ENCODE results near the gene SIL1. TPM values are rescaled to one million over a fixed set of nuclear protein-coding genes. Genes with fewer than 3 reads are reported as not detected.

The SIL1 gene
- total and polyA plus RNA-seq, 2 of the 13 experiments (the other 11 are each of a cell fraction or from before 2014, with no cell fraction given) = 26.0 to 30.0 TPM

DNA sequence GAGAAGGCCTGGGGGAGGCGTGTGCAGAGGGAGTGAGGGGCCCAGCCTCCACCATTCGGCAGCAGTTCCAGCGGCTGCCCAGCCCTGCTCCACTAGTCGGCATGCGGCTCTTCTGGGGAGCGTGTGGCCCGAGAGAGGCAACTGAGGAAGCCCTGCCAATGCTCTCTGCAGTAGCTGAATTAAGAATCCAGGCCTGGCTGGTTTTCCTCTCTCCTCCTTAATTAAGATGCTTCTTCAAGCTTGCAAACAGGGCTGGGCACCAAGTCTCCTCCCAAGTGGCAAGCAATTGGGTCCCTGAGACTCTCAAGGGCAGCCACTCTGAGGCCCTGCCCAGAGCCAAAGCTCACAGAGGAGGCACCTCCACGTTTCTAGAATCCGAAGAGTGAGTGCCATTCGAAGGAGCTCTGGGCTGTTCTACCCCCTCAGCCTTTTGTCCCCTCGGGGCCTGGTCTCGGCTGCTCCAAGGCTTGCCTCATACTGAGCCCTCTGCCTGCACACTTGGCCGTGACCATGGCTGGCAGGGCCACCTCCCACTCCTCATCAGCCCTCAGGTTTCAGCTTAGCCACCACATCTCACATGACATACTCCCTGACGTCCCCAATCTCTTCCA is 247.6 kb downstream of the SIL1 start:
- Histone ChIP-seq H3K36me3 (replicated peaks in 1 of 2; ENCODE audit: control insufficient read depth in 1 of 2, insufficient read depth in 2 of 2, low read length in 2 of 2) (peaks cover 0 to 2% of the 10 kb centered on the region in 2 experiments; a peak in 2 of 5 replicates), H3K4me1 (ENCODE audit: insufficient read depth, low read length) (peaks cover 27% of the 10 kb centered on the region), H3K9ac (ENCODE audit: insufficient read depth, low read depth, low read length) (no peak overlapping the region), H4K20me1 (ENCODE audit: insufficient read depth, low read length) (no peaks in the 10 kb centered on the region), H3K27ac (ENCODE audit: extremely low read length, insufficient read depth, low read length) (no peak overlapping the region), H2AFZ (ENCODE audit: low read length) (no peak overlapping the region), H3K9me3 (ENCODE audit: low read length) (no peaks in the 10 kb centered on the region), H3K79me2 (ENCODE audit: insufficient read depth, low read length) (no peaks in the 10 kb centered on the region), H3K27me3 (ENCODE audit: control insufficient read depth in 1 of 2, insufficient read depth in 2 of 2, low read length in 2 of 2) (no peaks in the 10 kb centered on the region), H3K4me3 (replicated peaks in 1 of 3; ENCODE audit: insufficient read depth in 1 of 3, low read depth in 2 of 3, low read length in 3 of 3) (no peak overlapping the region), H3K4me2 (ENCODE audit: low read depth, low read length) (no peak overlapping the region)
- ChIA-PET CTCF (ENCODE audit: low intra/inter-chr PET ratio, low total read pairs) (no interaction called here), POLR2A (no interaction called here)
- DNase-seq (ENCODE audit: low spot score) (no peak), ATAC-seq (no peak), FAIRE-seq (no peak)
- TF ChIP-seq NFIC (IDR thresholded peaks at IDR 0.05; ENCODE audit: low read length) (no peak), ZEB1 (IDR thresholded peaks at IDR 0.05; ENCODE audit: insufficient replicate concordance, low read depth) (no peak), CHCHD3 (CRISPR knock-in tag; IDR thresholded peaks at IDR 0.05) (no peak), ZNF451 (CRISPR knock-in tag; IDR thresholded peaks at IDR 0.05) (no peak), ZNF562 (CRISPR knock-in tag; IDR thresholded peaks at IDR 0.05; ENCODE audit: borderline replicate concordance) (no peak), KDM4B (CRISPR knock-in tag; IDR thresholded peaks at IDR 0.05) (no peak), ZBTB1 (CRISPR knock-in tag; IDR thresholded peaks at IDR 0.05; ENCODE audit: borderline replicate concordance) (no peak), RAD21 (CRISPR knock-in tag; IDR thresholded peaks at IDR 0.05) (no peak)
- TF ChIP-seq, protein P1, sequence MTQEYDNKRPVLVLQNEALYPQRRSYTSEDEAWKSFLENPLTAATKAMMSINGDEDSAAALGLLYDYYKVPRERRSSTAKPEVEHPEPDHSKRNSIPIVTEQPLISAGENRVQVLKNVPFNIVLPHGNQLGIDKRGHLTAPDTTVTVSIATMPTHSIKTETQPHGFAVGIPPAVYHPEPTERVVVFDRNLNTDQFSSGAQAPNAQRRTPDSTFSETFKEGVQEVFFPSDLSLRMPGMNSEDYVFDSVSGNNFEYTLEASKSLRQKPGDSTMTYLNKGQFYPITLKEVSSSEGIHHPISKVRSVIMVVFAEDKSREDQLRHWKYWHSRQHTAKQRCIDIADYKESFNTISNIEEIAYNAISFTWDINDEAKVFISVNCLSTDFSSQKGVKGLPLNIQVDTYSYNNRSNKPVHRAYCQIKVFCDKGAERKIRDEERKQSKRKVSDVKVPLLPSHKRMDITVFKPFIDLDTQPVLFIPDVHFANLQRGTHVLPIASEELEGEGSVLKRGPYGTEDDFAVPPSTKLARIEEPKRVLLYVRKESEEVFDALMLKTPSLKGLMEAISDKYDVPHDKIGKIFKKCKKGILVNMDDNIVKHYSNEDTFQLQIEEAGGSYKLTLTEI (CRISPR knock-in tag; conservative IDR thresholded peaks at IDR 0.05) = no peak
- in situ Hi-C loops (cut with HindIII; ENCODE audit: extremely low pct_ligation_motif_present, low pct_unique_long_range_greater_than_20kb) = loop anchor here (25.0 kb wide), 1 partner anchor 312 kb away; no protein-coding TSS in a partner anchor
- intact Hi-C loops (cut with micrococcal nuclease; ENCODE audit: unreplicated experiment) = no loop called here
- 90% methylated on average over 5 of the region's 14 CpGs for WGBS (ENCODE audit: low lambda C conversion rate)
- no TSS peak for BruUV-seq (replicated peaks)
